HCT116 (cell line): Measurements from ENCODE around the gene SLAMF7. TPM values are rescaled to one million over a fixed set of nuclear protein-coding genes. Genes with fewer than 3 reads are reported as not detected.

ENCODE experiments used
- ATAC-seq: fragments of 200-7000 bp; cut with Tn5 transposase; 2 replicates; pipeline ENCODE4 v1.9.1; 2020; ENCODE audit warnings: mild to moderate bottlenecking, moderate library complexity
- BruUV-seq: library from RNA; stranded (reverse); fragments of 400-500 nt; replicated peaks from 2 replicates; lab custom pipeline; 2021; lab: Mats Ljungman, UMichigan
- CTCF ChIA-PET: fragments of 300-600 bp; sonication (Branson Sonifier 250); formaldehyde crosslinking; loops from one replicate; lab custom pipeline; 2021; ENCODE audit warnings: antibody characterized with exemption; lab: Charles Lee
- POLR2A ChIA-PET: fragments of 300-600, 350-600 bp; sonication (Branson Sonifier 250); formaldehyde crosslinking; loops from one replicate; lab custom pipeline; 2021; ENCODE audit warnings: antibody characterized with exemption; lab: Charles Lee
- RAD21 ChIA-PET, 2 experiments: fragments of 300-600 bp; sonication (Branson Sonifier 250); formaldehyde crosslinking; loops; one replicate each; lab custom pipeline; 2023; ENCODE audit warnings: low total read pairs in 2 of 2; ENCODE audit not compliant: uncharacterized antibody in 2 of 2, unreplicated experiment in 2 of 2, low non-redundant PET in 1 of 2; lab: Charles Lee
- DNase-seq: peaks from one replicate; pipeline ENCODE4 v3.0.0-alpha.2; 2010; ENCODE audit warnings: low read depth, low spot score
- H2AFZ ChIP-seq: fragments of 200-600 bp; shearing (Covaris generic), sonication (generic); 2 replicates; pipeline ENCODE4 v1.6.1; 2017; ENCODE audit warnings: low read depth, mixed run types, mixed read lengths, antibody characterized with exemption, low read length; ENCODE audit not compliant: poor library complexity, severe bottlenecking
- H3K27ac ChIP-seq: 2 replicates; pipeline ENCODE4 v1.5.1; 2012; ENCODE audit warnings: low read depth, low read length
- H3K27me3 ChIP-seq: fragments of 200-600 bp; sonication (generic); 2 replicates; pipeline ENCODE4 v1.6.1; 2016; ENCODE audit warnings: mixed run types, low read length, mixed read lengths; ENCODE audit not compliant: insufficient read depth
- H3K36me3 ChIP-seq, 2 experiments: fragments of 200-500 bp in 1 of 2; fragments of 200-600 bp in 1 of 2; sonication (Bioruptor generic) in 1 of 2; sonication (generic) in 1 of 2; 2 replicates each; pipeline versions ENCODE4 v1.5.1 to v1.6.1; 2014 to 2016; ENCODE audit warnings: low read length in 2 of 2, inconsistent platforms in 1 of 2, mixed read lengths in 1 of 2, mixed run types in 1 of 2; ENCODE audit not compliant: insufficient read depth in 2 of 2, control insufficient read depth in 1 of 2
- H3K4me1 ChIP-seq, 2 experiments: fragments of 200-600 bp in 1 of 2; sonication (generic) in 1 of 2; 2 replicates each; pipeline versions ENCODE4 v1.5.1 to v1.6.1; 2012 to 2017; ENCODE audit warnings: low read length in 2 of 2, inconsistent platforms in 1 of 2, mild to moderate bottlenecking in 1 of 2, mixed read lengths in 1 of 2, mixed run types in 1 of 2, moderate library complexity in 1 of 2; ENCODE audit not compliant: insufficient read depth in 2 of 2, control insufficient read depth in 1 of 2
- H3K4me2 ChIP-seq: fragments of 200-600 bp; sonication (generic); 2 replicates; pipeline ENCODE4 v1.6.1; 2017; ENCODE audit warnings: mixed run types, low read length, mixed read lengths
- H3K4me3 ChIP-seq, 2 experiments: fragments of 200-600 bp in 1 of 2; sonication (generic) in 1 of 2; replicated peaks in 1 of 2; 2 replicates each; pipeline ENCODE4 v1.5.1; 2011 to 2016; ENCODE audit warnings: low read length in 2 of 2, control low read depth in 1 of 2, low read depth in 1 of 2, mild to moderate bottlenecking in 1 of 2, mixed read lengths in 1 of 2, mixed run types in 1 of 2
- H3K79me2 ChIP-seq: fragments of 200-600 bp; sonication (generic); 2 replicates; pipeline ENCODE4 v1.6.1; 2017; ENCODE audit warnings: mild to moderate bottlenecking, mixed run types, low read length, moderate library complexity, mixed read lengths; ENCODE audit not compliant: insufficient read depth
- H3K9ac ChIP-seq: fragments of 200-600 bp; sonication (generic); 2 replicates; pipeline ENCODE4 v1.6.1; 2016; ENCODE audit warnings: low read length, mixed read lengths
- H3K9me2 ChIP-seq: fragments of 200-600 bp; sonication (generic), shearing (Covaris generic); 2 replicates; pipeline ENCODE4 v1.6.1; 2017; ENCODE audit warnings: mixed run types, mild to moderate bottlenecking, moderate library complexity; ENCODE audit not compliant: insufficient read depth
- H3K9me3 ChIP-seq, 2 experiments: fragments of 200-500 bp in 1 of 2; fragments of 200-600 bp in 1 of 2; sonication (Bioruptor generic) in 1 of 2; sonication (generic) in 1 of 2; 2 replicates each; pipeline ENCODE4 v1.6.1; 2014 to 2017; ENCODE audit warnings: low read length in 2 of 2, mixed read lengths in 2 of 2, inconsistent platforms in 1 of 2, low read depth in 1 of 2, mild to moderate bottlenecking in 1 of 2, mixed run types in 1 of 2, moderate library complexity in 1 of 2; ENCODE audit not compliant: control insufficient read depth in 1 of 2, insufficient read depth in 1 of 2
- H4K20me1 ChIP-seq: fragments of 200-600 bp; sonication (generic), shearing (Covaris generic); 2 replicates; pipeline ENCODE4 v1.6.1; 2017; ENCODE audit warnings: mixed run types, mild to moderate bottlenecking, moderate library complexity; ENCODE audit not compliant: insufficient read depth
- EGR1 ChIP-seq: IDR thresholded peaks from 2 replicates; pipeline ENCODE4 v1.6.1; 2012; ENCODE audit warnings: low read depth
- EZH2phosphoT487 ChIP-seq: fragments of 200-600 bp; IDR thresholded peaks from 2 replicates; pipeline ENCODE4 v1.6.1; 2018; ENCODE audit warnings: antibody characterized with exemption, borderline replicate concordance
- RAD21 ChIP-seq: IDR thresholded peaks from 2 replicates; pipeline ENCODE4 v1.6.1; 2012; ENCODE audit warnings: low read depth, mild to moderate bottlenecking
- REST ChIP-seq: IDR thresholded peaks from 2 replicates; pipeline ENCODE4 v1.6.1; 2012; ENCODE audit warnings: low read depth
- SIN3A ChIP-seq: IDR thresholded peaks from 2 replicates; pipeline ENCODE4 v1.6.1; 2012; ENCODE audit warnings: low read depth
- SRF ChIP-seq: IDR thresholded peaks from 2 replicates; pipeline ENCODE4 v1.6.1; 2012; ENCODE audit warnings: low read depth
- ZFX ChIP-seq: fragments of 450-650 bp; IDR thresholded peaks from 2 replicates; pipeline ENCODE4 v1.6.1; 2017
- intact Hi-C: fragments of 100-400 bp; cut with micrococcal nuclease; formaldehyde crosslinking; loops from 2 replicates; pipeline ENCODE4 v1.10.0; 2022
- total RNA-seq: library from RNA; stranded (reverse); gene quantifications from one replicate; pipeline ENCODE4 v1.2.1, GENCODE V29; 2021; ENCODE audit not compliant: unreplicated experiment

SLAMF7 gene
- total RNA-seq, 1 experiment from 2014 or later: 0.34 TPM

- Histone ChIP-seq H3K79me2 (no peaks in the 10 kb centered on the region), H3K4me2 (no peak overlapping the region), H3K9me3 (no peaks in the 10 kb centered on the region), H3K9me2 (no peaks in the 10 kb centered on the region), H3K4me1 (no peaks in the 10 kb centered on the region), H3K9ac (no peak overlapping the region), H3K27ac (no peak overlapping the region), H3K27me3 (no peaks in the 10 kb centered on the region; the same call in 1 of the 2 replicates), H4K20me1 (no peaks in the 10 kb centered on the region), H2AFZ (no peak overlapping the region), H3K4me3 (no peak overlapping the region), H3K36me3 (no peaks in the 10 kb centered on the region)
- ChIA-PET POLR2A (no interaction called here), CTCF (interaction anchor here (0.6 kb wide), 1 partner anchor 279 kb away, joined by 3 read pairs; no protein-coding TSS in a partner anchor), RAD21 (no interaction called here)
- intact Hi-C loops: no loop called here
- BruUV-seq: no TSS peak
- no peak for TF ChIP-seq EGR1
- no peak for TF ChIP-seq ZFX
- TF ChIP-seq REST: no peak
- TF ChIP-seq RAD21: no peak
- no peak for TF ChIP-seq EZH2phosphoT487
- TF ChIP-seq SIN3A: no peak
- TF ChIP-seq SRF: no peak
- DNase-seq (no peak), ATAC-seq (no peak)
Observed at GRCh38 chr1:160711276-160711601, 27.8 kb upstream of the SLAMF7 start.
